GM13976 (cell line): Measurements from ENCODE around the gene RNF40.

Source experiments
- DNase-seq: peaks from one replicate; pipeline ENCODE4 v3.0.0; 2012; ENCODE audit warnings: low spot score
- CTCF ChIP-seq: IDR thresholded peaks from 2 replicates; pipeline ENCODE4 v1.5.1; 2012; ENCODE audit warnings: borderline replicate concordance, mild to moderate bottlenecking; ENCODE audit not compliant: insufficient read depth; ENCODE audit errors: extremely low read depth, missing control alignments, control extremely low read depth
- in situ Hi-C: fragments of 300-500 bp; cut with MboI; formaldehyde crosslinking; loops from one replicate; pipeline ENCODE4 v1.12.0; 2022; ENCODE audit warnings: low sequenced_read_pairs, mixed read lengths, inconsistent platforms; ENCODE audit not compliant: unreplicated experiment

Gene RNF40

GRCh38 chr16:30780549-30780948, 18.4 kb downstream of the RNF40 start:
- no peak for DNase-seq
- no peak for TF ChIP-seq CTCF
- in situ Hi-C loops, result no loop called here

- TF ChIP-seq CTCF, result no peak
- no peak for DNase-seq
- in situ Hi-C loops, result no loop called here
These were observed 20.6 kb downstream of the RNF40 start for GRCh38 chr16:30782486-30783279.

- no peak for TF ChIP-seq CTCF
- DNase-seq, result no peak
- in situ Hi-C loops, result no loop called here
These were observed 21.4 kb downstream of the RNF40 start for GRCh38 chr16:30783280-30784109.

GRCh38 chr16:30784215-30784614, 22.1 kb downstream of the RNF40 start:
- in situ Hi-C loops, result no loop called here
- no peak for TF ChIP-seq CTCF
- no peak for DNase-seq

- DNase-seq, result no peak
These were observed 23.3 kb downstream of the RNF40 start for GRCh38 chr16:30785126-30786106.

More at GRCh38 chr16:30785126-30786106, 23.3 kb downstream of the RNF40 start:
- TF ChIP-seq CTCF, result no peak
- in situ Hi-C loops, result no loop called here
